ENCODE measurements around the gene ACTR3C.
"Not testable (repeated sequence)": the region's sequence is repeated elsewhere in the genome, so short reads cannot be mapped to it uniquely, and the experiment has no call there.

The ACTR3C gene

GRCh38 chr7:150336746-150337145 is 13.4 kb upstream of the ACTR3C start:
- DNase-seq (ENCODE audit: low spot score): no peak

- DNase-seq (ENCODE audit: low spot score): no peak
These were observed 12.4 kb upstream of the ACTR3C start for GRCh38 chr7:150335774-150336112.

- DNase-seq (ENCODE audit: low spot score): no peak
These were observed 11.9 kb upstream of the ACTR3C start for GRCh38 chr7:150335108-150335773.

DNA sequence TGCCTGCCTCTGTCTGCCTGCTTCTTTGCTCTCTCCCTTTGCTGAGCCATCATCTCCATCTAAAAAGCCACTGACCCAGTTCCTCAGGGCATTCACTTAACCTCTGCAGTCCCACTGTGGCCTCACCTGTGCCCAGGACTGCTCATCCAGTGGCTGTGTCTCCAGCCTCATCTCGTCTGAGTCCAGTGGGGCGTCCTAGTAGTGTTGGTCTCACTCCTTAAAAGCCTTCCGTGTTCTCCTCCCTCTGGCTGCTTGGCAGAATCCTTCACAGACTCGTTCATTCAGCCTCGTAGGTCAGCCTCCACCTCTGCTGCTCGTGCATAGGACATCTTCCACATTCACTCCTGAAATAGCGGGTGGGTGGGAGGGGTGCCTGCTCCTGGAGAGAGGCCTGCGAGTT is 10.8 kb upstream of the ACTR3C start:
- no peak for DNase-seq (ENCODE audit: low spot score)

- no peak for DNase-seq (ENCODE audit: low spot score)
These were observed 10.3 kb upstream of the ACTR3C start for GRCh38 chr7:150333659-150334058.

GRCh38 chr7:150332852-150333635 is 9.7 kb upstream of the ACTR3C start:
- no peak for DNase-seq (ENCODE audit: low spot score)

GRCh38 chr7:150330211-150330885 is 7.0 kb upstream of the ACTR3C start:
- no peak for DNase-seq (ENCODE audit: low spot score)

GRCh38 chr7:150329331-150330120 is 6.2 kb upstream of the ACTR3C start:
- peak; percentile 38 for DNase-seq (ENCODE audit: low spot score)

GRCh38 chr7:150327308-150327707 is 4.0 kb upstream of the ACTR3C start:
- DNase-seq (ENCODE audit: low spot score): no peak

DNA sequence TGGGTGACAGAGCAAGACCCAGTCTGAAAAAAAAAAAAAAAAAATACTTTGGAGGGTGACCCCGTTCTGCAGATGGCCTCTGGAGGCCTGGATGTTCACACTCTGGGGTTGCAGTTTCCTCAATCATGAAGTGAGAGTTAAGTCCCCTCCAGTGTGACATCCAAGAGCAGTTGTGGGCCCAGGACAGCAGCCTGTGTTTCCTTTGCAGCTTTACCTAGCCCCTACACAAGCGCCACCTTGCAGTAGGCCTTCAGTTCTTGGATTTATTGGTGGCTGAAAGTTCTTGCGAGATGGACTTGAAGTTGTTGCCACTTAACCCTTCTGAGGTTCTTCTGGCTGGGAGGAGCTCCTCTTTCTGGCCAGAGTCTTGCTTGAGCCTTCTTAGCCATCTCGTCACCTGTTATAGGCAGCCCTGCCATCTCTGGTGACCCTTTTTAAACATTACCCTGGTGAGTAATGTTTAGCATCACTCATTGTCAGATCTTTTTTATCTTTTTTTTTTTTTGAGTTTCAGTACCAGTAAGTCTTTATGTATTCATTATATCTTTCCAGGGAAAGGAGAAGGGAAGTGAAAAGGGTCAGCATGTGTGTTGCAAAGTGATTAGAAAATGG is 3.4 kb upstream of the ACTR3C start:
- no peak for DNase-seq (ENCODE audit: low spot score)

- no peak for DNase-seq (ENCODE audit: low spot score)
These were observed 2.6 kb upstream of the ACTR3C start for GRCh38 chr7:150325901-150326300.

DNA sequence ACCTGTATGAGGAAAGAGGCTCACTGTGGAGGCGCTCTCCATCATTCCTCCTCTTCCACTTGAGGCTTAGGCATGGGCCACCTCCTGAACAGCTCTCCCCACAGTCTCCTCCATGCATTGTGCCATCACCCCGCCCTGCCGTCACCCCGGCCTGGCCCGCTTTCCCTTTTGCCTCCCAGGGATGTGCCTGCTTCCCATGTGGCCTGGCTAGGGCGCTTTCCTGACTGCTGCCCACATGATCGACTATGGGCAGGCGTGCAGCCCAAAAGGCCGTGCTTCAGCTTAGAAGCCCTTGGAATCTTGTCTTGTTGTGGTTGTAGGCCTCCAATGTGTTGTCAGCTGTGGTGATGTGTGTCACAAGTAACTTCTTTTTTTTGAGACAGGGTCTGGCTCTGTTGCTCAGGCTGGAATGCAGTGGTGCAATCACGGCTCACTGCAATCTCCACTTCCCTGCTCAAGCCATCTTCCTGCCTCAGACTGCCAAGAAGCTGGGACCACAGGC is 1.8 kb upstream of the ACTR3C start:
- no peak for DNase-seq (ENCODE audit: low spot score)

DNA sequence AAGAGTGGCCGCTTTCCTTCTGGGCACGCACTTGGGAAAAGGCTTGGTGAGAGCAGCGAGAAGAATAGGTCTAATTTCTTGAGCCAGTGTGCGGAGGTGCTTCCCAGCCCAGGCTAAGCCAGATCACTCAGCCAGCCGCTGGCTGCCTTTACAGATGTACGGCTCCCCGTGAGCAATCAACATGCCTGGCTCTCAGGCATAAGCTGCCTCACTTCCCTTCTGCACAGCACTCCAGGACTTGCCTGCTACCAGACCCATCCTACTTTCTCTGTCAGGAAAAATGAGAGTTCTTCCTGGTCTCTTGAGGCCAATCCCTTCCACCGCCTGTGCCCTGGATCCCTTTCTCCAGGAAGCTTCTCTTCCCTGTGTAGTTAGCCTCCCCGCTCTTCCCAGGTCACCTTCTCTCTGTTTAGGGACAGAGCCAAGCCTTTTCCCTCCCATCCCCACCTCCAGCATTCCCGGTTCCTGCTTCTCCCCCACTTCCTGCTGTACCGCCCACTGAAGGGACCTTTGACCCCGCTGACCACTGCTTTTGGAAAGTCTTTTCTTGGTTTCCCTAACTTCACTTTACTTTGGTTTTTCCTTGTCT is 1.1 kb upstream of the ACTR3C start:
- no peak for DNase-seq (ENCODE audit: low spot score)

DNA sequence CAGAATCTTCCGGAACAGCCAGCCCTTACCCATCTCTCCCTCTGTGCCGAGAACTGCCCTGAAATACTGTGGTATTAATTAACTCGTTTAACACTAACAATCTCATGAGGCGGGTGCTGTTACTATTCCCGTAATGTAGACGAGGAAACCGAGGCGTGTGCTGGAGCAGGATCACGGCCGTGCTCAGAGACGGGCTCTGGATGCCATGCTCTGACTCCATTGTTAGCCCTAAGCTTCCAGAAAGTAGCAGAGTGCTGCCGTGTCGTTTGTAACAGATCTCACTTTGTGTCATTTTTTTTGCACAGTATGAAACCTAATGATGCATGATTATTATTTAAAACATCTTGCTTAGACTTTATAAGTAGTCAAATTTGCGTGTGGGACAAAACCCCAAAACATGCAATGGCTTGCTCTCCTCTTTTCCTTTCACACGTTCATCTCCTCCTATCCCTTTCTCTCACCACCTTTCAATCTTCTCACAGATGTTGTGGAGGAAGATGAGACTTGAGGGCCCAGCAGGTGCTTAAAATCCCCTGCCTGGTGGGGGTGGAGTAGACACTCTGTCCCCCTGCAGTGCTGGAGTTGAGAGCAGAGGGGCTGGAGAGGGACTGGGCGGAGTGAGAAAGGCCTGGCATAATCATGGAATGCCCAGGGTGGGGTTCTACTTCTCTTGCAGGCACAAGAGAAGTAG is 482 bp upstream of the ACTR3C start:
- DNase-seq (ENCODE audit: low spot score): no peak

- no peak for DNase-seq (ENCODE audit: low spot score)
These were observed 1.1 kb downstream of the ACTR3C start for GRCh38 chr7:150322114-150322832.

DNA sequence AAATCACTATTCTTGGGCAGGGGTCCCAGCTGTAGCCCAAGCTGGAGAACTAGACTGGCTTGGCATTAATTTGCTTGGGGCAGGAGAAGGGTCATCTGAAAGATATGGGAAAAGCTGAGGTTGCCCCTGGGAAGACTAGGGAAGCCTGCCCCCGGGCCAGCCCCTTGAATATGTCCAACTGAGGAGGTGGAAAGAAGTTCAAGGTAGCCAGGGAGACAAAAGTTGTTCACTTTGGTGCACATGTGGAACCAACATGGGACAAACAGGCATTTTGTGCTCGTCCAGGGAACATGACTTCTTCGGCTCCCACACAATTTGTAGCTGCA is 1.6 kb downstream of the ACTR3C start:
- DNase-seq (ENCODE audit: low spot score): no peak

DNA sequence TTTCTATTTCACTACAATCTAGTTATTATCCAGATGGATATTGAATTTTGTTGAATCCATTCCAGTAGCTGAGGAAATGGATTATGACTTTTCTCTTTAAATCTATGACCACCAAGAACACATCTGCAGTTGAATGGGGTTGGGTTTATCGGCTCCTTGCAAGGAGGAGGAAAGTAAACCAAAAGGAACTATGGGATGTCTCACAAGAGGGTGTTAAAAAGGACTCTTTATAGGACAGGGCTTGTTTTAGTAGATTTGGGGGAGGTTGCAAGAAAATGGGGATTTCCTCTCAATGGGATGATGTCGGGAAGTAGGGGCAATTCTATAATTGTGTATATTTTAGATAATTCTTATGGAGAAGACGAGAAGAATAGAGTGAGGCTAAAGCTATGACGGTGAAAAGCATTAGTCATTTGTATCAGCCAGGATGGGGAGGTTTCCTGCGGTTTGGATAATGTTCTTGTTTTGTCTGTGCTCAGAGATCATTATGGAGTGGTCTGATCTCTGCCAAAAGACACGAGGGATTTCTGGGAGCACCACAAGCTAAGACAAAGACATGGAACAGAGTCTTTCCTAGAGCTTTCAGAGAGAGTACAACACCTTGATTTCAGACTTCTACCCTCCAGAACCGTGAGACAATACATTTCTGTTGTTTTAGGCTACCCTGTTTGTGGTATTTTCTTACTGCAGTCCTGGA is 5.4 kb downstream of the ACTR3C start:
- DNase-seq (ENCODE audit: low spot score): no peak

- DNase-seq (ENCODE audit: low spot score): not testable (repeated sequence)
These were observed 6.4 kb downstream of the ACTR3C start for GRCh38 chr7:150316987-150317386.

DNA sequence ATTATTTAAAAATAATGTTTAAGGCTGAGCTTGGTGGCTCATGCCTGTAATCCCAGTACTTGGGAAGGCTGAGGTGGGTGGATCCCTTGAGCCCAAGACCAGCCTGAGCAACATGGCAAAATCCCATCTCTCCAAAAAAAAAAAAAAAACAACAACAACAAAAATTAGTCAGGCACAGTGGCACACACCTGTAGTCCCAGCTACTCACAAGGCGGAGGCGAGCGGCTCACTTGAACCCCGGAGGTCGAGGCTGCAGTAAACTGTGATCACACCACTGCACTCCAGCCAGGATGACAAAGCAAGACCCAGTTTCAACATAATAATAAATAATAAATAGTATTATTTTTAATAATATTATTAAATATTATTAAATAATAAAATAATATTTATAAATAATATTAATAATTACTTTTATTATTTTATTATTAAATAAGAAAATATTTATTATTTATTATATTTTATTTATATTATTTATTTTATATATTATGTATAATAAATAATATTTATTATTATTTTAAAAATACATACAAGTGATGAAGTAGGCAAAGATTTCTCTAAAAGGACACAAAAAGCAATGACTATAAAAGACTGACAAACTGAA is 8.6 kb downstream of the ACTR3C start:
- no peak for DNase-seq (ENCODE audit: low spot score)
